Measurements from ENCODE around the gene MCTP2.

The MCTP2 gene

GRCh38 chr15:94230883-94231722 lies at the start of gene MCTP2:
Gene MCTP2 (plus strand): TSS chr15:94231561. CDS start chr15:94298266, 66,705 bp downstream.
- DNase-seq (ENCODE audit: low read depth), result peak; percentile 83

GRCh38 chr15:94182883-94183282 lies 48.5 kb upstream of the MCTP2 start:
- no peak for DNase-seq (ENCODE audit: low read depth)

- DNase-seq (ENCODE audit: low read depth), result no peak
These were observed 45.7 kb upstream of the MCTP2 start for GRCh38 chr15:94185547-94186236.

- no peak for DNase-seq (ENCODE audit: low read depth)
These were observed 44.5 kb upstream of the MCTP2 start for GRCh38 chr15:94186770-94187331.

GRCh38 chr15:94193906-94194305 lies 37.5 kb upstream of the MCTP2 start:
- DNase-seq (ENCODE audit: low read depth), result no peak

GRCh38 chr15:94196531-94196930 lies 34.8 kb upstream of the MCTP2 start:
- no peak for DNase-seq (ENCODE audit: low read depth)

- no peak for DNase-seq (ENCODE audit: low read depth)
These were observed 32.7 kb upstream of the MCTP2 start for GRCh38 chr15:94198633-94199032.

- no peak for DNase-seq (ENCODE audit: low read depth)
These were observed 31.6 kb upstream of the MCTP2 start for GRCh38 chr15:94199725-94200124.

GRCh38 chr15:94203306-94203705 lies 28.1 kb upstream of the MCTP2 start:
- no peak for DNase-seq (ENCODE audit: low read depth)

GRCh38 chr15:94205366-94205765 lies 26.0 kb upstream of the MCTP2 start:
- DNase-seq (ENCODE audit: low read depth), result no peak

GRCh38 chr15:94206463-94207167 lies 24.7 kb upstream of the MCTP2 start:
- DNase-seq (ENCODE audit: low read depth), result peak; percentile 35

GRCh38 chr15:94212291-94212690 lies 19.1 kb upstream of the MCTP2 start:
- no peak for DNase-seq (ENCODE audit: low read depth)

GRCh38 chr15:94225616-94226015 lies 5.7 kb upstream of the MCTP2 start:
- DNase-seq (ENCODE audit: low read depth), result no peak

GRCh38 chr15:94228611-94229010 lies 2.8 kb upstream of the MCTP2 start:
- DNase-seq (ENCODE audit: low read depth), result no peak

- DNase-seq (ENCODE audit: low read depth), result peak; percentile 39
These were observed 1.6 kb upstream of the MCTP2 start for GRCh38 chr15:94229591-94230369.

GRCh38 chr15:94230431-94230882 lies 904 bp upstream of the MCTP2 start:
- no peak for DNase-seq (ENCODE audit: low read depth)

GRCh38 chr15:94231723-94232468 lies 535 bp downstream of the MCTP2 start:
- no peak for DNase-seq (ENCODE audit: low read depth)

GRCh38 chr15:94233441-94233840 lies 2.1 kb downstream of the MCTP2 start:
- DNase-seq (ENCODE audit: low read depth), result no peak

- peak; percentile 57 for DNase-seq (ENCODE audit: low read depth)
These were observed 2.9 kb downstream of the MCTP2 start for GRCh38 chr15:94234300-94234699.

- DNase-seq (ENCODE audit: low read depth), result no peak
These were observed 3.7 kb downstream of the MCTP2 start for GRCh38 chr15:94235041-94235440.

- DNase-seq (ENCODE audit: low read depth), result no peak
These were observed 4.3 kb downstream of the MCTP2 start for GRCh38 chr15:94235646-94236045.
